ENCODE measurements around the gene IFNB1. TPM values are rescaled to one million over a fixed set of nuclear protein-coding genes. Genes with fewer than 3 reads are reported as not detected.

The IFNB1 gene
- total RNA-seq, 6 donors from 2014 or later: not detected

DNA sequence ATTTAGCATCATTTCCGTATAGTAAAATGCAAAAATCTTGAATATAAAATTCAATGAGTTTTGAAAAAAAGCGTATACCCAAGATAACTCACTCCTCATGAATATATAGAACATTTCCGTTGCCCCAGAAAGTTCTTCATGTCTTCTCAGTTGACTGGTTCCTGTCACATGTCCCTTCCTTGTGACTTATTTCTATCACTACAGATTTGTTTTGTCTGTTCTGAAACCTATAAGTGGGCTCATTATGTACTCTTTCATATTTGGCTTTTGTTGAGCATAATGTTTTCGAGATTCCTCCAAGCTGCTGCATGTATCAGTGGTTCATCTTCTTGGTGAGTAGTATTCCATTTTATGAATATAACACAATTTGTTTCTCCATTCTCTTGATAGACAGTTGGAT, 35.3 kb downstream of the IFNB1 start:
- H3K4me3 ChIP-seq: no peak overlapping the region
- no peaks in the 10 kb centered on the region for H3K27me3 ChIP-seq
- 93 to 97% methylated on average over 4 of the region's 4 CpGs for WGBS, 2 donors
- ATAC-seq (ENCODE audit: low FRiP score in 2 of 2) (no peak), DNase-seq (no peak)
- no peaks in the 10 kb centered on the region for H3K9me3 ChIP-seq
- no peaks in the 10 kb centered on the region for H3K36me3 ChIP-seq
- no peak overlapping the region for H3K27ac ChIP-seq
- TF ChIP-seq EP300 (IDR thresholded peaks at IDR 0.05): no peak
- no peak for TF ChIP-seq POLR2AphosphoS5 (IDR thresholded peaks at IDR 0.05)
- no peaks in the 10 kb centered on the region for H3K4me1 ChIP-seq

DNA sequence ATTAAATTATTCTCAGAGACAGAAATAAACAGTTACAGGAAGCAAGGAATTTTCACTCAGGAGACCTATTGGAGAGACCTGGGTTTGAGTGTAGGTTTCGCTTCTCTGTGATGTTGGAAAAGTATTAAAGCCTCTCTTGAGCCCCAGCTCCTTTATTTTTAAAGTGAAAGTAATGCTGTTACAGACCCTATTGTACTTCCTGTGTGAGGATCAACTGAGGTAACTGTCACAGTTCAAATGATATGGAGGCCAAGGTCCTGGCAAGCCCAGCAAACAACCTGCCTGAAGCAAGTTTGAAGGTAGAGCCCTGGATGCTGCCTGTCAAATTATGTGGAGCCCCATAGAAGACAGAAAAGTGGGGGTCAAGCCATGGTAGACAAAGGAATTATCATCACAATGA, 38.4 kb downstream of the IFNB1 start:
- Histone ChIP-seq H3K36me3 (no peaks in the 10 kb centered on the region), H3K27me3 (no peaks in the 10 kb centered on the region), H3K9me3 (no peaks in the 10 kb centered on the region), H3K4me3 (no peak overlapping the region), H3K27ac (no peak overlapping the region), H3K4me1 (no peaks in the 10 kb centered on the region)
- 94 to 100% methylated on average over 1 of the region's 1 CpG for WGBS, 2 donors
- ATAC-seq (ENCODE audit: low FRiP score in 2 of 2) (no peak), DNase-seq (no peak)
- TF ChIP-seq POLR2AphosphoS5 (IDR thresholded peaks at IDR 0.05): no peak
- no peak for TF ChIP-seq POLR2A (IDR thresholded peaks at IDR 0.05)
- no peak for TF ChIP-seq EP300 (IDR thresholded peaks at IDR 0.05)
- TF ChIP-seq CTCF (IDR thresholded peaks at IDR 0.05): no peak

DNA sequence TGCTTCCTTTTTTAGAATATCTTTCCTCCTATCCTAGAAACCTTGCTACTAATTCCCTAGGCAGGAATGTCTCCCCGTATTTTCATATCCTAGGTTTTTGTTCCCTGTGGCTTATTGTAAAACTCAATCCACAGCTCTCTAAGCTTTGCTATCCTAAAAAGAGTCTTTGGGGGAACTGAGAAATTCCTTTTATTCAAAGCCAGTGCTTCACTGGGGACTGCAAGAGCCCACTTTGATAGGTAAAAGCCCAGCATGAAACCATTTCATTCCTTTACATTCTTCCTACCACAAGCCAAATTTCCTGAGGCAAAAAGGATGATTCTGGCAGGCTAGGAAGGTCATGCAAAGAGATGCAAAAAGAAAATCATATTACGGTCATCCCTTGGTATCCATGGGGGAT, 40.5 kb downstream of the IFNB1 start:
- Histone ChIP-seq H3K9me3 (no peaks in the 10 kb centered on the region), H3K4me1 (no peaks in the 10 kb centered on the region), H3K4me3 (no peak overlapping the region), H3K36me3 (no peaks in the 10 kb centered on the region), H3K27me3 (no peaks in the 10 kb centered on the region), H3K27ac (no peak overlapping the region)
- ATAC-seq (ENCODE audit: low FRiP score in 2 of 2) (no peak), DNase-seq (no peak)
- TF ChIP-seq CTCF (IDR thresholded peaks at IDR 0.05): no peak
- no peak for TF ChIP-seq POLR2A (IDR thresholded peaks at IDR 0.05)
- no peak for TF ChIP-seq EP300 (IDR thresholded peaks at IDR 0.05)
- TF ChIP-seq POLR2AphosphoS5 (IDR thresholded peaks at IDR 0.05): no peak
- 98 to 100% methylated on average over 2 of the region's 2 CpGs for WGBS, 2 donors

GRCh38 chr9:21031808-21032183, 45.9 kb downstream of the IFNB1 start:
- ATAC-seq (ENCODE audit: low FRiP score in 2 of 2) (no peak), DNase-seq (no peak)
- H3K4me1 ChIP-seq: peaks cover 4 to 26% (median 16%) of the 10 kb centered on the region in 4 donors
- 73 to 77% methylated on average over 21 to 22 of the region's 22 CpGs for WGBS, 2 donors
- no peaks in the 10 kb centered on the region for H3K9me3 ChIP-seq
- no peak for TF ChIP-seq POLR2AphosphoS5 (IDR thresholded peaks at IDR 0.05)
- TF ChIP-seq POLR2A (IDR thresholded peaks at IDR 0.05): no peak
- TF ChIP-seq EP300 (IDR thresholded peaks at IDR 0.05): no peak
- TF ChIP-seq CTCF (IDR thresholded peaks at IDR 0.05): no peak
- H3K36me3 ChIP-seq: no peaks in the 10 kb centered on the region
- H3K27ac ChIP-seq: peak overlapping the region; percentile 71 to 96 (median 85)
- H3K4me3 ChIP-seq: peak overlapping the region; percentile 57 to 75 (median 69)
- no peaks in the 10 kb centered on the region for H3K27me3 ChIP-seq

DNA sequence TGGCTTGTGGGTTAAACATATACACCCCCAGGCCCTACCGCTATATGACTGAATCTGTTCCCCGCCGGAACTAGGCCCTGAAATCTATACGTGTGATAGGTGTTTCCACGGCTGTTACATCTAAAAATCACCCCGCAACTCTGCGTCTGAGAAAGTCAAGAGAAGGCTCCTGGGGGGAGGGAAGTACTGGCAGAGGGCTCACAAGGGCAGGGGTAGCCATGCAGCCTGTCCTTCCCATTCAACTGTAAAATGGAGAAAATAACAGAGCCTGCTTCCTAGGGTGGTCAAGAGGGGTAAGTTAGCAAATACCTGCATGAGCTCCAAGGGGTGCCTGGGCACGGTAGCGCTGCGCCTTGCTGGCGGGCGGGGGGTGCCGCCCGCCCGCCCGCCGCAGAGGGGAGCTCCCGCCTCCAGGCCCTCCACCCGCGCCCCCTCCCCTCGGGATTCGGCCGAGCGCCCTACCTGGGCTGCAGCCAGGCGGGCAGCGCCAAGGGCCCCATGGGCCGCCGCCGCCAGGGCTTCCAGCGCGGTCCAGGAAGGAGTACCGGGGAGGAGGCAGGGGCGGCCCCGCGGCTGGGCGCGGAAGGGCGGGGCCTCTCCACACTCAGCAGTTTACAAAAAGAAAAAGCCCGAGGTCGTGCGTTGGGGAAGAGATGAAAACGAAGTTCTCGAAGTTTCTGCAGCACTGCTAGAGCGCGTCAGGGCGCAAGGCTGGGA, 46.5 kb downstream of the IFNB1 start, which contains the start of gene HACD4:
TSS of gene HACD4 (minus strand) at position 550 of the 717 bp plus-strand sequence. CDS start at position 500, 50 bp downstream.
- H3K4me3 ChIP-seq: peak within 1 kb of the TSS; percentile 57 to 75 (median 69)
- H3K27ac ChIP-seq: peak within 1 kb of the TSS; percentile 71 to 96 (median 85)
- H3K36me3 ChIP-seq: no peaks in the 10 kb centered on the region
- H3K27me3 ChIP-seq: no peaks in the 10 kb centered on the region
- TF ChIP-seq POLR2AphosphoS5 (IDR thresholded peaks at IDR 0.05) (peak in 1 of 2 donors; percentile 19), CTCF (IDR thresholded peaks at IDR 0.05) (no peak), POLR2A (IDR thresholded peaks at IDR 0.05) (peak in 1 of 4 donors; percentile 40)
- peak; percentile 88 to 94 for ATAC-seq (ENCODE audit: low FRiP score in 2 of 2)
- peaks cover 4 to 29% (median 17%) of the 10 kb centered on the region in 4 donors for H3K4me1 ChIP-seq
- WGBS, 2 donors: 5 to 16% methylated on average over 18 to 35 of the region's 46 CpGs
- DNase-seq: peak; percentile 80 to 94
- no peaks in the 10 kb centered on the region for H3K9me3 ChIP-seq
